Measurements from ENCODE around the gene ME2.

The ME2 gene

DNA sequence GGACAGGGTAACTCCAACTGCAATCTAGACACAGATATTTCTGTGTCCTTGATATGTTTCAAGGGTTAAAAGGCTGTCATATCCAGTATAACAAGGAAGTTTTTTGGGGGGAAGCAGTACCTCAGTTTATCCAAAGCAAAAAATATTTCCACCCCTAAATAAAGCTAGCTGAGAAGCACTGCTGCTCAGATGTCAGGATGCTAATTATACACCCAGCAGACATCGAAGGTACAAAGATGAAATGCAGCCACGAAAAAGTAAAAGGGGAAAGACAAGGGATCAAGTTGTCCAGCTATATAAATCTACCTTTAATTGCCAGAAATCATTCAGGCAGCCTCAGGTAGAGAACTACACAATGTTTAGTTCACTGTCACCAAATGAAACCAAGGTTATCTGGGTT lies 115.1 kb downstream of the ME2 start:
- TF ChIP-seq SIN3A (IDR thresholded peaks at IDR 0.05; ENCODE audit: borderline replicate concordance, insufficient read depth, low read length), result no peak
- TF ChIP-seq FOXP2 (optimal IDR thresholded peaks at IDR 0.05; ENCODE audit: borderline replicate concordance, extremely low read depth, extremely low read length, insufficient read depth), result no peak
- no peak for TF ChIP-seq POLR2AphosphoS5 (IDR thresholded peaks at IDR 0.05; ENCODE audit: low read depth, low read length)
- no peak for TF ChIP-seq TAF1 (IDR thresholded peaks at IDR 0.05; ENCODE audit: borderline replicate concordance, insufficient read depth, low read length)
- TF ChIP-seq, protein P1, sequence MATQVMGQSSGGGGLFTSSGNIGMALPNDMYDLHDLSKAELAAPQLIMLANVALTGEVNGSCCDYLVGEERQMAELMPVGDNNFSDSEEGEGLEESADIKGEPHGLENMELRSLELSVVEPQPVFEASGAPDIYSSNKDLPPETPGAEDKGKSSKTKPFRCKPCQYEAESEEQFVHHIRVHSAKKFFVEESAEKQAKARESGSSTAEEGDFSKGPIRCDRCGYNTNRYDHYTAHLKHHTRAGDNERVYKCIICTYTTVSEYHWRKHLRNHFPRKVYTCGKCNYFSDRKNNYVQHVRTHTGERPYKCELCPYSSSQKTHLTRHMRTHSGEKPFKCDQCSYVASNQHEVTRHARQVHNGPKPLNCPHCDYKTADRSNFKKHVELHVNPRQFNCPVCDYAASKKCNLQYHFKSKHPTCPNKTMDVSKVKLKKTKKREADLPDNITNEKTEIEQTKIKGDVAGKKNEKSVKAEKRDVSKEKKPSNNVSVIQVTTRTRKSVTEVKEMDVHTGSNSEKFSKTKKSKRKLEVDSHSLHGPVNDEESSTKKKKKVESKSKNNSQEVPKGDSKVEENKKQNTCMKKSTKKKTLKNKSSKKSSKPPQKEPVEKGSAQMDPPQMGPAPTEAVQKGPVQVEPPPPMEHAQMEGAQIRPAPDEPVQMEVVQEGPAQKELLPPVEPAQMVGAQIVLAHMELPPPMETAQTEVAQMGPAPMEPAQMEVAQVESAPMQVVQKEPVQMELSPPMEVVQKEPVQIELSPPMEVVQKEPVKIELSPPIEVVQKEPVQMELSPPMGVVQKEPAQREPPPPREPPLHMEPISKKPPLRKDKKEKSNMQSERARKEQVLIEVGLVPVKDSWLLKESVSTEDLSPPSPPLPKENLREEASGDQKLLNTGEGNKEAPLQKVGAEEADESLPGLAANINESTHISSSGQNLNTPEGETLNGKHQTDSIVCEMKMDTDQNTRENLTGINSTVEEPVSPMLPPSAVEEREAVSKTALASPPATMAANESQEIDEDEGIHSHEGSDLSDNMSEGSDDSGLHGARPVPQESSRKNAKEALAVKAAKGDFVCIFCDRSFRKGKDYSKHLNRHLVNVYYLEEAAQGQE (IDR thresholded peaks at IDR 0.05; ENCODE audit: insufficient read depth in 1 of 2, low read depth in 2 of 2, low read length in 2 of 2), result no peak
